Measurements from ENCODE around the gene SCGB1A1.
A peak's percentile ranks its signal among the peaks of the same experiment; 100 is the strongest.

DNA sequence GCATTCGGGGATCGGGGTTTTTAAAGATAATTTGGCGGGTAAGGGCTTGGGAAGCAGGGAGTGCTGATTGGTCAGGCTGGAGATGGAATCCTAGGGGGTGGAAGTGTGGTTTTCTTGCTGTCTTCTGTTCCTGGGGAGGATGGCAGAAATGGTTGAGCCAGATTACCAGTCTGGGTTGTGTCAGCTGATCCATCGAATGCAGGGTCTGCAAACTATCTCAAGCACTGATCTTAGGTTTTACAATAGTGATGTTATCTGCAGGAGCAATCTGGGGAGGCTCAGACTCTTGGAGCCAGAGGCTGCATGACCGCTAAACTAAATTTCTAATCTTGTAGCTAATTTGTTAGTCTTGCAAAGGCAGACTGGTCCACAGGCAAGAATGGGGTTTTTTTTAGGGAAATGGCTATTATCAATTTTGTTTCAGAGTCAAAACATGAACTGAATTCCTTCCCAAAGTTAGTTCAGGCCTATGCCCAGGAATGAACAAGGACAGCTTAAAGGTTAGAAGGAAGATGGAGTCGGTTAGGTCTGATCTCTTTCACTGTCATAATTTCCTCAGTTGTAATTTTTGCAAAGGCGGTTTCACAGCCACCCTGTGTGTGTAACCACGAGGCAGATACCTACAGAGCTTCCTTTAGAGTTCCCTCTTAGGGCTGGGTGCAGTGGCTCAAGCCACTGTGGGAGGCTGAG, 10.2 kb downstream of the SCGB1A1 start:
- TF ChIP-seq, protein P1, sequence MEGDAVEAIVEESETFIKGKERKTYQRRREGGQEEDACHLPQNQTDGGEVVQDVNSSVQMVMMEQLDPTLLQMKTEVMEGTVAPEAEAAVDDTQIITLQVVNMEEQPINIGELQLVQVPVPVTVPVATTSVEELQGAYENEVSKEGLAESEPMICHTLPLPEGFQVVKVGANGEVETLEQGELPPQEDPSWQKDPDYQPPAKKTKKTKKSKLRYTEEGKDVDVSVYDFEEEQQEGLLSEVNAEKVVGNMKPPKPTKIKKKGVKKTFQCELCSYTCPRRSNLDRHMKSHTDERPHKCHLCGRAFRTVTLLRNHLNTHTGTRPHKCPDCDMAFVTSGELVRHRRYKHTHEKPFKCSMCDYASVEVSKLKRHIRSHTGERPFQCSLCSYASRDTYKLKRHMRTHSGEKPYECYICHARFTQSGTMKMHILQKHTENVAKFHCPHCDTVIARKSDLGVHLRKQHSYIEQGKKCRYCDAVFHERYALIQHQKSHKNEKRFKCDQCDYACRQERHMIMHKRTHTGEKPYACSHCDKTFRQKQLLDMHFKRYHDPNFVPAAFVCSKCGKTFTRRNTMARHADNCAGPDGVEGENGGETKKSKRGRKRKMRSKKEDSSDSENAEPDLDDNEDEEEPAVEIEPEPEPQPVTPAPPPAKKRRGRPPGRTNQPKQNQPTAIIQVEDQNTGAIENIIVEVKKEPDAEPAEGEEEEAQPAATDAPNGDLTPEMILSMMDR (IDR thresholded peaks at IDR 0.05), result no peak
- TF ChIP-seq SMC3 (IDR thresholded peaks at IDR 0.05; ENCODE audit: low read depth, low read length) (no peak), POLR2AphosphoS5 (IDR thresholded peaks at IDR 0.05; ENCODE audit: low read depth, low read length) (peak; percentile 76), JUND (IDR thresholded peaks at IDR 0.05) (peak; percentile 81), RXRA (IDR thresholded peaks at IDR 0.05; ENCODE audit: borderline replicate concordance, low read depth) (peak; percentile 61; the same call in 1 of the 2 replicates), RCOR1 (IDR thresholded peaks at IDR 0.05; ENCODE audit: low read length) (0 out of 2 replicates have a peak, but pooled peaks have one; percentile 39)
- TF ChIP-seq, protein P2, sequence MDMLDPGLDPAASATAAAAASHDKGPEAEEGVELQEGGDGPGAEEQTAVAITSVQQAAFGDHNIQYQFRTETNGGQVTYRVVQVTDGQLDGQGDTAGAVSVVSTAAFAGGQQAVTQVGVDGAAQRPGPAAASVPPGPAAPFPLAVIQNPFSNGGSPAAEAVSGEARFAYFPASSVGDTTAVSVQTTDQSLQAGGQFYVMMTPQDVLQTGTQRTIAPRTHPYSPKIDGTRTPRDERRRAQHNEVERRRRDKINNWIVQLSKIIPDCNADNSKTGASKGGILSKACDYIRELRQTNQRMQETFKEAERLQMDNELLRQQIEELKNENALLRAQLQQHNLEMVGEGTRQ (IDR thresholded peaks at IDR 0.05; ENCODE audit: borderline replicate concordance, low read depth, low read length), result no peak

Measured in SK-N-SH (cell line).